NCI-H82 (cell line): ENCODE measurements around the gene RTN4RL1.
A peak's percentile ranks its signal among the peaks of the same experiment; 100 is the strongest.

Experiments
- DNase-seq: peaks from one replicate; lab custom pipeline; 2025; lab: John Stamatoyannopoulos, UW

RTN4RL1 gene, protein sequence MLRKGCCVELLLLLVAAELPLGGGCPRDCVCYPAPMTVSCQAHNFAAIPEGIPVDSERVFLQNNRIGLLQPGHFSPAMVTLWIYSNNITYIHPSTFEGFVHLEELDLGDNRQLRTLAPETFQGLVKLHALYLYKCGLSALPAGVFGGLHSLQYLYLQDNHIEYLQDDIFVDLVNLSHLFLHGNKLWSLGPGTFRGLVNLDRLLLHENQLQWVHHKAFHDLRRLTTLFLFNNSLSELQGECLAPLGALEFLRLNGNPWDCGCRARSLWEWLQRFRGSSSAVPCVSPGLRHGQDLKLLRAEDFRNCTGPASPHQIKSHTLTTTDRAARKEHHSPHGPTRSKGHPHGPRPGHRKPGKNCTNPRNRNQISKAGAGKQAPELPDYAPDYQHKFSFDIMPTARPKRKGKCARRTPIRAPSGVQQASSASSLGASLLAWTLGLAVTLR

DNA sequence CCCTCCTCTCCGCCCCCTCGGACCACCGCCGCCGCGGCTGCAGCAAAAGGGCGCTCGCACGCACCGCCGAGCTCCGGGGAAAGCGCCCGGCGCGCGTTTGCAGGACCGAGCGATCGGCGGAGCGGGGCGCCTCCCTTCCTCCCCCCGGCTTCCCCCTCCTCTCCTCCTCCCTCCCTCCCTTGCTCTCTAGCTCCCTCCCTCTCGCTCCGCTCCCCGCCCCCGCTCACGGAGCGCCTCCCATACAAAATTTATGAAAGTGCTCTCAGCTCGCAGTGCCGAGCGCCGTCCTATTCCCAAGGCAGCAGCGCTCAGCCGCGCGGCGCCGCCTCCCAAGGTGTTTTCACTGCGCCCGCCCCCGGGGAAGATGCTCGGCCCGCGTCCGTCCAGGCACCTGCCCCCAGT lies at the start of gene RTN4RL1:
TSS of gene RTN4RL1 (minus strand) at position 115 of the 402 bp plus-strand sequence. CDS start 469 bp downstream, outside the sequence.
- peak; percentile 95 for DNase-seq

DNA sequence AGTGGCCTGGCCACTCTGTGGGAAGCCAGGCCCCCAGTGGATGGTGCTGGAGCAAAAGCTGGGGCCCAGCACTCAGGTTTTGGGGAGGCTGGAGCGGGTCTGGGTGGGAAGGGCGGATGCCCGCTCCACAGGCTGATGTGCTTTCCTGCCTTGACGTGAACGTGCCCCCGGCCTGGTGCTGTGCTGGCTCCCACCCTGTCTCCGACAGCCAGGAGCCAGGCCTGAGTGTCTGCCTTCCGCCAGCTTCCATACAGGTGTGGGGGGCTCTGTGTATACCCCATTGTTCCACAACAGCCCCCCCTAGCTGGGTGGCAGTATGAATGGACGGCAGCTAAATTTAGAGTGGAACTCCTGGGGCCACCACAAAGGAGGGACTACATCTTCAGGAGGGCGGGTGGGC lies 49.8 kb upstream of the RTN4RL1 start:
- DNase-seq: no peak

DNA sequence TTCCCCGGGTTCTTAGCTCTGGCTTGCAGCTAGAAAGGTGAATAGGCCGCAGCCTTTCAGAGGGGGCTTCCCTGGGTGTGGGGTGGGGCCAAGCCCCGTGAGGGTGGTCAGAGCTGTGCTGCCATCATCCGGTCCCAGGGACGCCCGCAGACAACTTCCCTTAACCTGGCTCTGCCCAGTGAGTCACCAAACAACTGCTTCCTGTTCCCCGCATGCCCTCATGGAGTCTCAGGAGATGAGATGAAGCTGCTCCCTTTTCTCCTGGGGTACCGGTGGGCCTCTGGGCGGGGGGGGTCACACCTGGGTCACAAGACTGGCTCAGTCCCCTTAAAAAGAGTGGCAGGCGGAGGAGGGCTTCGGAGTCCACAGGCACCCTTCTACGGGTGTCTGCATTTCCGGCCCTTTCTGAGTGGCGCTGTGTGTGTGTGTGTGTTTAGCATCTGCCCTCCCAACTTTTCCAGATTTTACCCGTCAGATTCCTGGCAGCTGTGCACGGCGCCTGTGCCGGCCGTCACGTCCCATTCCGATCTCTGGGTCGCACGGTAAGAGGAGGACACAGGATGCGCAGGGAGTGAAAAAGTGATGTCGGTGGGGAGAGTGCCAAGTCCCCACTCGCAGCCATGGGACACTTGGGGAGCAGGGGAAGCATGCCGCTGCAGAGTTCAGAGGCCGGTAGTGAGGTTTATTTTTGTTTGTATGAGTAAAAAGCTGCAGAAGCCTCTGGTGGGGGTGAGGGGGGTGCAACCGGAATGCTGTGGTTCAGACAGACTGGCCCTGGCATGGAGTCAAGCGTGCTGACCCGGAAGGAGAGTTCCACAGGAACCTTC lies 46.5 kb upstream of the RTN4RL1 start:
- no peak for DNase-seq

DNA sequence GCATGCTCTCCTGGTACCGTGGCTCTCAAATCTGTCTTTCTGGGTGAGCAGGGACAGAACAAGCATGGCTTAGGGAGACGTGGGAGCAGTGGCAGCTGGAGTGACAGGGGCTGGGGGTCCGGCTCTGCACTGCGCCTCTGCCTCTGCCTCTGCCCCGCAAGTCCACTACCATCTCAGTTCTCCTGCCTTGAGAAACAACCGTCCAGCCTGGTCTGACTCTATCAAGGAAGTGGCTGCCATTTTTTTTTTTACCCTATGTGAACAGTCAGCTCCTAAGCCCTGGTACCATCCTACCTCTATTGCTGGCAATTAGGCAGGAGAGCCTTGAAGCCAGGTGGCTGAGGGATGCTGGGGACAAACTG lies 45.9 kb upstream of the RTN4RL1 start:
- no peak for DNase-seq

DNA sequence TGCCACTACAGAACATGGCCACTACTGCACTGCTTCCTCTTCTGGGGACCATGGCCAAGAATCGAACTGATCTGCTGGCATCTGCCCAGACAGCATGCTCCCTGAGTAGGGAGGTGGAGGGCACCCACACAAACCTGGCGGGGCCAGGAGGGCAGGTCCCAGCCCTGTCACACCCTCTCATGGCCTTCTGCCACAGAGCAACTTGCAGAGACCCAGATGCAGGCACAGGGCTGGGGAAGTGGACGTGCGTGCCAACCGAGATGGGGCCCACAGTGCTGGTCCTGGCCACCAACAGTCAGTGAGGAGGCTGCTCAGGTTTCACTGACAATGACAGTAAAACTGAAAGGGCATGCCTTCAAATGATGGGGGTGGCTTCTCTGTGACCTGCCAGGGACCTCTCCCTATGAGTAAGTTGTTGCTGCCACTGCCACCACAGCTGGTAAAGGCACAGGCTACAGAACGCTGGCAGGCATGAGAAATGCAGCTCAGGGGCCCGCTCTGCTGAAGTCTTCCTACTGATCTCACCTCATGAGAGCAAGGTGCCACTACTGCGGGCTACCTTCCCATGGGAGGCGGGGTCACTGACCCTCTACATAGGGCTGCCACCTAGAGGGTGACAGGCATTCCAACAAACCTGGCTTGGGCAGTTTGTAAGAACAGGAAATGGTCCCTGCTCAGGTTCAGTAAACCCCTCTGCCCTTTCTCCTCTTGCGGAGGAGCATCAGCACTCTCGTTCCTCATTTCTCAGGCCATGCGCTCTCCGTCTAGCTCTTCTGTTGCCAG lies 45.3 kb upstream of the RTN4RL1 start:
- DNase-seq: no peak

DNA sequence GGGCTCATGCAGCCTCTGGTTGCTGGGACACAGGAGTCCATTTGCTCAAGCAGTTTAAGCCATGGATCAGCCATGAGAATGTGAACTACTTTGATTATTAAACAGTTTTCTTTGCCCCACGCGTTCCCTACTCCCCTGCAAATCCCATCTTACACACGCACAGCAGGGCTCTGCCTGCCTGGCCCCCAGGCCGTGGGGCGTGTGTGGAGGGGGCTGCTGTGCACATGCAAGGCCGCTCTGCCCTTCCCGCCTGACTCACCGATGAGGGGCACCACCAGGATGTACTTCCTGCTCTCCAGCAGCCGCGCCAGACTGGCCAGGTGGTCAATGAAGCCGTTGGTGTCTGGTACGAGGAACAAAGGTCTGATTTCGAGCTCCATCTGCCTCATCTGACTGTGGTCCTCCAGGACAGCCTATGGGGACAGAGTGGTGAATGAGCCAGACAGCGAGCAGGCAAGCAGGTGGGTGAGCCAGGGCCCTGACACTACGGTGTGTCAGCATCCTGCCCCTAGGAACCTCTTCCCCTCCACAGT lies 43.5 kb upstream of the RTN4RL1 start:
- DNase-seq: no peak

DNA sequence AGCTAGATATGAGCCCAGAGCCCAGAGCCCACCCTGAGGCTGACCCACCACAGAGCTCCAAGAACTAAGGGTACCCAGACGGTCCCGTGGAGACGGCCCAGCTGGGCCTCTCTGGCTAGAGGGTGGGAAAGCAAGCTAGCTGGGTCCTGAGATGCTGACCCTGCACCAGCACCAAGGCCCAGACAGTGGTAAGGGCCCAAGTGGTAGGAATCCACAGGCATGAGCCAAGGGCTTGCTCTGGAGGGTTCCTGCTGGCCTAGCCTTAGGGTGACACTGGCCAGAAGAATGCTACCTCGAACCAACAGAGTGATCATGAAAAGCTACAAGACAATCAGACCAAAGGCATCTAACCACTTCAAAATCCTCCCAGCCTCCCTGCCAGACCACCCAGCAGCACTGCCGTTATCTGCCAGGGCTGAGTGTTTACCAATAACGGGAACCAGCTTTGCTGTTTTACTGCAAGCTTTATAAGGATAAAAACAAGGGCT lies 42.9 kb upstream of the RTN4RL1 start:
- no peak for DNase-seq

DNA sequence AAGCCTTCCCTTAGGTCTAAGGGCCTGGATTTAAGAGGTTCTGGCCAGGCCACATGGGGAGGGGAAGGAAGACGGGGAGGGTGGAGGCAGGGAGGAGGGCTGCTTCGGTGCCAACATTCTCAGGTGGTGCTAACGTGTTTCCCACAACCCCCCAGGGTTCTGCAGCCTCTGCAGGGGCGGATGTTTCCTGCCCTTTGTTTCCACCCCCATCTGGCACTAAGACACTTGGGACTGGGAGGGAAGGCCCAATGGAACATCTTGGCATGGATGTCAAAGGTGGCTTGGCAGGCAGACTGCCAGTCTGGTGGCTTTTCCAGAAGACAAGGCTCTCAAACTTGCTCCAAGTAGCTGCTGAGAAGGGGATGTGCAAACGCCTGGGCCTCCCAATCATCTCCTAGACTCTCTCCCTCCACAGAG lies 42.5 kb upstream of the RTN4RL1 start:
- no peak for DNase-seq

DNA sequence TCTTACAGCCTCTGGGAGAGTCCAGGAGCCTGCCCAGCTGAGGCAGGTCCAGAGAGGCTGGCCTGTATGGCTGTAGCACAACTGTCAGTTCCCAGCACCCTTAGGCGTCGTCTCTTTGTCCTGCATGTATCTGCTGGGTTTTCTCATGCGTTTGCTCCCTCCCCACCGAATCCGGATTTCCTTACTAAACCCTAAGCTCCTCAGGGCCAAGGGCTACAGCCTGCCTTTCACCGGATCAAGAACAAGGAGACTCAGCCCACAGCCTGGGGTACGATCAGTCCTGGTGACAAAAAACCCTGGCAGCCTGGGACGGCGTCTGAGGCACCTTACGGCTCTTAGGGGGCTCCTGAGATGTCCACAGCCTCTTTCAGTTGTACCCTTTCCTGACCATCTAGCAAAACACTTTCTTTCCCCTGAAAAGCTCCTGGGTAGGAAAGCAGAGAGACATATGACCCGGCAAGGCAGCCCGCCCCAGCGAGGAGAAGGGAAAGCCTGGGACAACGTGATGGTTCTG lies 42.0 kb upstream of the RTN4RL1 start:
- no peak for DNase-seq

DNA sequence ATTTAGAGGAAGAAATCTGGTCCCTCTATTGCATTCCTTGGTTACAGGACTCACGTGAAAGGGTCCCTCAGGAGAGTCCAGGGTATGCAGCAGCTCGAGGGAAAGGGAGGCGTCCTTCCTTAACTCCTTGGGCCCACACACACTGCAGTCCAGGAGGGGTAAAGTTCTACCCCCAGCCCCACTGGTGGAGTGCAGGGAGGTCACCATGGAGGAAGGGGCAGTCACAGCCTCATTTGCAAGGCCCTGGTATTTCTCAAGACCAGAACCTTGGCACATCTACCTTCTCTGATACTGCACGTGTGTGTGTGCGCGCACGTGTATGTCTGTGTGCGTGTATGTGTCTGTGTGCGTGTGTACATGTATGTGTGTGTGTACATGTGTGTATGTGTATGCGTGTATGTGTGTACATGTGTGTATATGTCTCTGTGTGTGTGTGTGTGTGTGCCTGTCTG lies 40.8 kb upstream of the RTN4RL1 start:
- DNase-seq: no peak

DNA sequence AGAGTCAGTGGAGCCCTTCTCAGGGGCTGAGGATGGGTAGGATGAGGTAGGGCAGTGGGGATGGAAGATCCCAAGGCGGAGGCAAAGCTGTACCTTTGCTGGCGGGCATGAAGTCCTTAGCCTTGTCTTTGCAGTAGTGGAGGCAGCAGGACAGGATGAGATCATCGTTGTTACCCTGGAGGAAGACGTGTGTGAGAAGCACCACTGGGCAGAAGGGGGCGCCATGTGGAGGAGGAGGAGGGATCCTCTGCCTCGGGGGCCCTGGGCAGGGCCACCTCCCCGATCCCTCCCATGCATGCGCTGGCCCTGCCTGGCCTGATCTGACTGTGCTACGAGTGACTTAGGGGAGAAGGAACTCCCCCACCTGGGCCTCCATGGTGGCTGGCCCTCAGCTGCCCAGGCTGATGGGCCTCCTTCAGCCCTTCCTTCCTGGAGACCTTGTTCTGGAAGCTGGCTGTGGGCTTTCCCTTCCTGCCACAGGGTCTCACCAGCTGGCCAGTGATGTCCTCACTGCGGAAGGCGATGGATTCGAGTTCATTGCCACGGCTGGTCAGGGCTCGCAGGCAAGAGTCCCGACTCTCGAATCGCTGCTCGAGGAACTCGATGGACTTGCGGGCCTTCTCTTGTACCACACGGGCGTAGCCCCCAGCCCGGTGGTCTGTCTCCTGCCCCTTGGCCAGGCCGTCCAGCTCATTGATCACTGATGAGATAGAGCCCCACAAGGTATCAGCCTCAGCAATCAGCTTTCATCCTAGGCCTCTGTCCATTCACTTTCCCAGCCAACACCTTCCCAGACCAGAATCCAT lies 40.0 kb upstream of the RTN4RL1 start:
- peak; percentile 60 for DNase-seq

DNA sequence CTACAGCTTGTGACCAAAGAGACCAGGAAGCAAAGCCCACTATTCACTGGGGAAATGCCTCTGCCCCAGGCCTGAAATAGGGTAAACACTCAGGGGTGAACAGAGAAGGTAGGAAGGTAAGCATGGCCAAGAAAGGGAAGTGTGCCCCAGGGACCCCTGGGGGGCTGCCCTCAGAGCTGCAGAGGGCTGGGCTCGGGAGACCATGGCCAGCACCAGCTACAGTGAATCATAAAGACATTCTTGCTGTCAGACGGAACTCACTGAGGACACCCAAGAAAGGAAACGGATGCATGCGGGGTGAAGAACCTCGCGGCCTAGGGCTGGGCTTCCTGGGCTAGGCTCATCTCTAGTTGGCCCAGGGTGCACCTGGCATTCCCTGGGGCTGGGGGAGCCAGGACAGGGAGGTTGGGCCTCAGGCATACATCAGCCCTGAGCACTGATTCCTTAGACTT lies 39.4 kb upstream of the RTN4RL1 start:
- no peak for DNase-seq

DNA sequence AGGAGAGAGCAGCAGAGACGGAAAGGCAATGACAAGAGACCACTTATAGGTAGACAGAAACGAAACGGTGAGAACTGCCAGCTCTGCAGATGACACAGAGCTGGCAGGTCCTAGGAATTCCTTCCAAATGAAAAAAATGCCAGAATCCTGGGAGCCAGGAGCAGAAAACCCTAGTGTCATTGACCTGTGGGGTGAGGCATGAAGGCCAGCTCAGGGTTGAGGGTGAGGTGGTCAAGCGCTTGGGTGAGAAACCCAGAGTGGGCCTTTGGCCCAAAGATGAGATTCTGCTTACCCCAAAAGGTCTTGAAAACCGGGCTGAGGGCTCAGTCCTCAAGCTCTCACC lies 39.0 kb upstream of the RTN4RL1 start:
- DNase-seq: no peak

DNA sequence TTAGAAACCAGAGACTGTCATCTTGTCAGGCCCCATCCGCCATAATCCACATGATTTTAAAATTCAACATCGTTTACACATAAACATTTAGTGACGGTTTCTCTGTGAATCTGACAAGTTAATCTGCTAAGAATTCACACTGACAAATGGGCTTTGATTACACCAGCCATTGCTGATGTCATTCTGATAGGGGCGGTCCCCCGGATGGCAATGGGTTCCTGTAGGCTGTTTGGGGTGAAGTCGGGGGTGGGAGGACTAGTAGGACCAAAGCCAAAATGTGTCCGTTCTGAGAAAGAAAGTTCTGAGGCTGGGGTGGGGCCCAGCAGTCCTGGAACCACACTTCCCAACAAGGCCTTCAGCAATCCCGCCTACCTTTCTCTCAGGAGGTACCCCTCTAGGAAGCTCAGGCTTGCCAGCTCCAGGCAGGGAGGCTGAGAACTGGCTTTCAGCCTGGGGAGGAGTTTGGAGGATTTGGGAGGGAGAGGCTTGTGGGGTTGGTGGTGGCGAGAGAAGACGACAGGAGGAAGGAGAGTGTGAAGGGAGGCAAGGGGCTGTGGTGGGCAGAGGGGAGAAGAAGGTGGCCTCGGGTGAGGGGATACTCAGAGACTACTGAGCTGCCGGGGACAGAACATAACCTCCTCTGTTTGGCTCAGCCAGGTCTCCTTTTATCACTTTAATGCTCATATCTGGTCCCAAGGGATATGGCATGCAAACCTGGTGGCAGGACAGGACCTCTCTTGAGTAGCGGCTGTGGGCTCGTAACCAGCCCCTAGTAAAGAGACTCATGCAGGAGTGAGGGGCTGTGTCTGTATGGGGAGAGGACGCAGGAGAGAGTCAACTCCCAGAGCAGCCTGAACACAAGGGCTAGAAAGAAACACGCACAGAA lies 38.4 kb upstream of the RTN4RL1 start:
- DNase-seq: no peak

DNA sequence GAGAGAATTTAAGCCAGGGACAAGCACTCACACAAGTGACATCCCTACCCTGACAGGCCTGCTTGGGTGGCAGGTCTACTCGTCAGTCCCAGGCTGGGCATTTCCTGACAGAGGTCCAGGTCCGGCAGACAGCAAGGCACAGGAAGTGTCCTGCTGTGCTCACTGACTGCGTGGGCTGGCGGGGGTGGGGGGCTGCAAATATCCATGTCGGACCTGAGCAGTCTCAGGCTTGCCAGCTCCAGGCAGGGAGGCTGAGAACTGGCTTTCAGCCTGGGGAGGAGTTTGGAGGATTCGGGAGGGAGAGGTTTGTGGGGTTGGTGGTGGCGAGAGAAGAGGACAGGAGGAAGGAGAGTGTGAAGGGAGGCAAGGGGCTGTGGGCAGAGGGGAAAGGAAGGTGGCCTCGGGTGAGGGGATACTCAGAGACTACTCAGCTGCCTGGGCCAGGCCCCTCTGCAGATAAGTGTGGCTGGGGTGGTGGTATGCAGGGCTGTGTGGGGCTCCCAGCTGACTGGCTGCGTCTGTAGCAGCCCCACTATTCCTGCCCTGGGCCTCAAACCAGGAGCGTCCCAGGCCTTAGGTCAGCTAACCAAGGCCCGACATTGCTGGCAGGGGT lies 37.5 kb upstream of the RTN4RL1 start:
- no peak for DNase-seq

DNA sequence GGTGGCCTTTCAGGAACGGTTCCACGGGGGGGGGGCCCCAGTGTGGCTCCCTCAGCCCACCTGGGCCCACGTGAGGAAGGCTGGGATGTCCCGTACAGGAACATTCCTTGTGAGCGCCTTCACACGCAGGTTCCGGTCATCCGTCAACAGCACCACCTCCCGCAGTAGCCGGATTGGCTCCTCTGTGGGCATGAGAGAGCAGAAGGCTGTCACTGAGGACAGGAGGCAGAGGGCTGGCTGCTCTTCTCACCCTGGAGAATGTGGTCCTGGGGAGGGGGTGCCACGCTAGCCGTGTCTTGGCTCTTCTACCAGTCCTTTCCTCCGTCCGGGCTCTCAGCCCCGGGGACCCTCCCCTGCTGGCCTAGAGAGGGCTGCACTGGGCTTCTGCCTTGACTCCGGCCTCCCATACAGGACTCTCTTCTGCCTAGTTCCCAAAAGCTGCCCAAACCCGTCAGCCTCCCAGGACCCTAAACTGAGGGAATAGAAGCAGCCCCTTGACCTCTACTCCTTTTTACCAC lies 36.4 kb upstream of the RTN4RL1 start:
- no peak for DNase-seq

DNA sequence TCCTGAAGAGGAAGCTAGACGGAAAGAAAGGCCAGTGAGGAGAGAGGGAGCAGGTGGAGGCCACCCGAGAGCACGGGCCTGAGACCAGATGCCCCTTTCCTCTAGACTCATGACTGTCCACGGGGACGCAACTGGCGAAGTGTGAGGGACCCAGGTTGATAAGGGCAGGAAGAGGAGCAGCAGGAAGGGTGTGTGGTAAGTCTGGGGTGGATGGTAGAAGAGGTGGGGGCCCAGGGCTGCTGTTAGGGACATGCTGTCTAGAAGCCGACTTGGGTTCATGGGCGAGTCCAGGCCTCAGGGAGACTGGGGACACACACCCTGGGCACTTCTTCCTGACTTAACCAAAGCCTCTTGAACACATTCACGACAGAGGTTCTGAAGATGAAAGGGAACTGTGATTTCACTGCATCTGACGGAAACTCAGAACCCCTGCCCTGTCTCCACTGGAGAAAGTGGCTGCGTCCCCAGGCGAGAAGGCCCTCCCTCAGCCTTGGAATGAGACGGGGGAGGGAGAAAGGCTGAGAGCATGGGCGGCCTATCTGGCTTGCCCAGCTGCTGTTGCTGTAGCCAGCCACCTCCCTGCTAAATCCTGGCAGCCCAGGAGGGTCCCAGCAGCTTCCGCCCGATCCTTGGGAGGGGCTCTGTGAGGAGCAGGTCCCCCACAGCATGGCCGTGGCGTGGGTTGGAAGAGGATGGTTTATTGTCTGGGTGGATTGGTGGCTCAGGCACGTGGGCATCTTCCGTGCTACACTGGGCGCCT lies 35.7 kb upstream of the RTN4RL1 start:
- no peak for DNase-seq

DNA sequence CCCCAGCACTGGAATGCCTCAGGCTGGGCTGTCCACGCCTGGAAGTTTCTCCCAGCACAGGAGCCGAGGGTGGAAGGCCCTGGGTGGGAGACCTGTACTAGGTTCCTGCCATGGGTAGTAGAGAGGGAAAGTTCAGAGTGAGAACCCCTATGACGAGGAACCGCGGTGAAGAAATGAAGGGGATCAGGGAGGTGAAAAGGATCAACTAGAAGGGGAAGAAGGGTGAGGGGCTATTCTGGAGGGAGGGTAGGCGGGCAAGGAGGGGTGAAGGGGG lies 35.2 kb upstream of the RTN4RL1 start:
- no peak for DNase-seq
